Left lung (tissue), 10 donors: ENCODE data around the gene EIF4E1B. TPM values are rescaled to one million over a fixed set of nuclear protein-coding genes. Genes with fewer than 3 reads are reported as not detected.

Source experiments
- ATAC-seq: fragments of 200-7000 bp; cut with Tn5 transposase; one replicate; pipeline ENCODE4 v1.9.1; 2020; ENCODE audit warnings: moderate library complexity
- DNase-seq, 4 donors: peaks; one replicate each; pipeline ENCODE4 v3.0.0-alpha.2; 2013 to 2020
- H3K27ac ChIP-seq, 2 donors: fragments of 200-600 bp; sonication (generic) in 1 of 2; one replicate each; pipeline versions ENCODE4 v1.5.0 to v1.8.0; 2020 to 2021
- H3K27me3 ChIP-seq, 2 donors: fragments of 200-600 bp; sonication (generic) in 1 of 2; one replicate each; pipeline versions ENCODE4 v1.5.0 to v1.8.0; 2020 to 2021
- H3K36me3 ChIP-seq, 2 donors: fragments of 200-600 bp; sonication (generic) in 1 of 2; one replicate each; pipeline versions ENCODE4 v1.5.0 to v1.8.0; 2020 to 2021
- H3K4me1 ChIP-seq, 2 donors: fragments of 200-600 bp; one replicate each; pipeline ENCODE4 v1.8.0; 2021
- H3K4me3 ChIP-seq, 2 donors: fragments of 200-600 bp; sonication (generic) in 1 of 2; one replicate each; pipeline versions ENCODE4 v1.5.0 to v1.8.0; 2020 to 2021; ENCODE audit warnings: mild to moderate bottlenecking in 1 of 2
- H3K9me3 ChIP-seq, 2 donors: fragments of 200-600 bp; sonication (generic) in 1 of 2; one replicate each; pipeline versions ENCODE4 v1.5.0 to v1.8.0; 2020 to 2021
- intact Hi-C, 2 donors: fragments of 100-400 bp; cut with DNase I; formaldehyde crosslinking; loops; one replicate each; pipeline versions ENCODE4 v1.11.2 to v1.14.2; 2022
- polyA plus RNA-seq, 6 donors: library from polyadenylated mRNA; unstranded; fragments of 120-200 nt; gene quantifications; one replicate each; pipeline ENCODE4 v1.2.1, GENCODE V29; 2013; ENCODE audit not compliant: insufficient read length in 6 of 6
- total RNA-seq, 2 donors: library from RNA; stranded (reverse); fragmentation: NEBNext Ultra II Directional; extraction: Animal tissue kit (Norgen Biotek cat#: 25700); gene quantifications; one replicate each; pipeline ENCODE4 v1.2.1, GENCODE V29; 2021
- TF ChIP-seq, protein P1 (sequence below), 2 donors: fragments of 200-600 bp; sonication (generic) in 1 of 2; IDR thresholded peaks; one replicate each; pipeline versions ENCODE4 v1.5.0 to v1.8.0; 2021; ENCODE audit warnings: antibody characterized with exemption in 2 of 2
- donor health status: DM: no; HTN: yes; CAD: no.
- donor health status: DM: no; HTN: no; CAD: no.

Gene EIF4E1B
- total and polyA plus RNA-seq, 8 donors = 0.07 to 0.10 (median 0.08) TPM; not detected in 5

DNA sequence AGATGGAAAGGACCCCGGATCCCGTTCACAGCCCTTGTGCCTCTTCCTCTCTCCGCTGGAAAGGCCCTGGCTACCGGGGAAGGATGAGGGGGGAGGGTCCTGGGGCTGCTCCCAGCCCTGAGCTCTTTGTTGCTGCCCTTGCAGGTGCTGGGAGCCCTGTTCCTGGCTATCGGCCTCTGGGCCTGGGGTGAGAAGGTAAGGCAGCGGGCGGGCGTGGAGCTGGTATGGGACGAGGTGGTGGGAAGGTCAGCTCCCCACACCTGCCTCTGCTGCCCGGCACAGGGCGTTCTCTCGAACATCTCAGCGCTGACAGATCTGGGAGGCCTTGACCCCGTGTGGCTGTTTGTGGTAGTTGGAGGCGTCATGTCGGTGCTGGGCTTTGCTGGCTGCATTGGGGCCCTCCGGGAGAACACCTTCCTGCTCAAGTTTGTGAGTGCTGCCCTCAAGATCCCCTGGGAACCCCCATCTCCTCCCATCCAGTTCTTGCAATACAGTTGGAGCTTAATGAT is 21.1 kb downstream of the EIF4E1B start:
- Histone ChIP-seq H3K27ac (no peak overlapping the region), H3K4me3 (no peak overlapping the region), H3K4me1 (peaks cover 14 to 15% of the 10 kb centered on the region in 2 donors), H3K36me3 (peaks cover 0 to 38% of the 10 kb centered on the region in 2 donors), H3K9me3 (no peaks in the 10 kb centered on the region), H3K27me3 (no peaks in the 10 kb centered on the region)
- DNase-seq = no peak
- TF ChIP-seq, protein P1, sequence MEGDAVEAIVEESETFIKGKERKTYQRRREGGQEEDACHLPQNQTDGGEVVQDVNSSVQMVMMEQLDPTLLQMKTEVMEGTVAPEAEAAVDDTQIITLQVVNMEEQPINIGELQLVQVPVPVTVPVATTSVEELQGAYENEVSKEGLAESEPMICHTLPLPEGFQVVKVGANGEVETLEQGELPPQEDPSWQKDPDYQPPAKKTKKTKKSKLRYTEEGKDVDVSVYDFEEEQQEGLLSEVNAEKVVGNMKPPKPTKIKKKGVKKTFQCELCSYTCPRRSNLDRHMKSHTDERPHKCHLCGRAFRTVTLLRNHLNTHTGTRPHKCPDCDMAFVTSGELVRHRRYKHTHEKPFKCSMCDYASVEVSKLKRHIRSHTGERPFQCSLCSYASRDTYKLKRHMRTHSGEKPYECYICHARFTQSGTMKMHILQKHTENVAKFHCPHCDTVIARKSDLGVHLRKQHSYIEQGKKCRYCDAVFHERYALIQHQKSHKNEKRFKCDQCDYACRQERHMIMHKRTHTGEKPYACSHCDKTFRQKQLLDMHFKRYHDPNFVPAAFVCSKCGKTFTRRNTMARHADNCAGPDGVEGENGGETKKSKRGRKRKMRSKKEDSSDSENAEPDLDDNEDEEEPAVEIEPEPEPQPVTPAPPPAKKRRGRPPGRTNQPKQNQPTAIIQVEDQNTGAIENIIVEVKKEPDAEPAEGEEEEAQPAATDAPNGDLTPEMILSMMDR (IDR thresholded peaks at IDR 0.05) = no peak
- ATAC-seq = no peak
- intact Hi-C loops = no loop called here

DNA sequence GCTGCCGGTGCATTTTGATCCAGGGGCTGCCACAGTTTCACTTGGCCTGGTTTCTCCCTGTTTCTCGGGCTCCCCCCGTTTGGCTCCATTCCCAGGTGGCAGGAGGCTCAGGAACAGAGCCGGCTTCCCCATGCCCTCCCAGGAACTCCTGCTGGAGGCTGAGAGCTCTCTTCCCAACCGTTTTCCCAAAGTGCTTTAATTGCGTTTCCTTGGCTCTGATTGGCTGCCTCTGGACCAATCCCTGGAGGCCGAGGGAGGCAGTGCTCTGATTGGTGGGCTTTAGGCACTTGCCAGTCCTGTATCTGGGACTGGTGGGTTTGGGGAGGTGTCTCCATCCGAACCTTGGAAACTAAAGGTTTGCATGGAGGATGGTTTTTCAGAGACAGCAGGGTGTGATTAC is 21.7 kb downstream of the EIF4E1B start:
- intact Hi-C loops = no loop called here
- TF ChIP-seq, protein P1 (IDR thresholded peaks at IDR 0.05) = no peak
- H3K4me3 ChIP-seq = no peak overlapping the region
- H3K27me3 ChIP-seq = no peaks in the 10 kb centered on the region
- H3K9me3 ChIP-seq = no peaks in the 10 kb centered on the region
- H3K4me1 ChIP-seq = peaks cover 10 to 11% of the 10 kb centered on the region in 2 donors
- ATAC-seq (no peak), DNase-seq (no peak)
- peaks cover 0 to 44% of the 10 kb centered on the region in 2 donors for H3K36me3 ChIP-seq
- H3K27ac ChIP-seq = no peak overlapping the region

DNA sequence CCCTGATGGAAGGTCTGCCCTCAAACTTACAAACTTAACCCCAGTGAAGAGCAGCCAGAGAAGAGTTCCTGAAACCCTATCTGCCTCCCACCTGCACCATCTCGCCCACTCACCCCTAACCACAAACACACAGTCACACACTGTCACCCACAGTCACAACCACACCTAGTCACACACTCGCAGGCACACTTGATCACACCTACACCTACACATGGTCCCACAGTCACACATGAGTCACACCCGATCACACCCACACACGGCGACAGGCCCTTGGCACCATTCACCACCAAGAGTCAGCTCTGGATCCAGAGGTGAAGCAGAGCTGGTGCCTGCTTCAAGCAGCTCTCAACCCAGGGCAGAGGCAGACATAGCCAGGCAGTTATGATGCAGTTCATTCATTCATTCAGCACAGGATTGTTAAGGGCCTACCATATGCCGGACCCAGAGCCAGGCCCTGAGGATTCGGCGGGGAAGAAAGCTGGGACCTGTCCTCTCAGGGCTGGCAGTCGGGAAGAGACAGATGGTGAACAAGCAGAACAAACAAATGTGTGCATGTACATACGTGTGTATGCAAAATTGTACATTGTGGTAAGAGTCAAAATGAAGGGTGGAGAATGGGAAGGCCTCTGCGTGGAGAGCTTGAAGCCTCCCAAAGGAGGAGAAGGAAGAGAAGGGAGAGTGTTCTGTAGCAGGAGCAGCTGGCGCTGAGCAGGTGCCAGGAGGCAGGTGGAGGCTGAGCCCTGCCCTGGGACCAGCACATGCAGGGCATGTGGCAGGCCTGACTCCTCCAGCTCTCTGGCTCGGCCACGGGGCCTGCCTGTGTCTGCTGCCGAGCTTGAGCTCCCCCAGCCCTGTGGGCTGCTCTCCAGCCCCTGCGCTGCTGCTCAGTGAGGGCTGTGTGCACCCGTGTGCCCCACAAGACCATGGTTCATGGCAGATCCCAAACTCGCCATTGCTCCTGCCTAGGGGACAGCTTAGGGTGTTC is 23.2 kb downstream of the EIF4E1B start:
- no peaks in the 10 kb centered on the region for H3K27me3 ChIP-seq

DNA sequence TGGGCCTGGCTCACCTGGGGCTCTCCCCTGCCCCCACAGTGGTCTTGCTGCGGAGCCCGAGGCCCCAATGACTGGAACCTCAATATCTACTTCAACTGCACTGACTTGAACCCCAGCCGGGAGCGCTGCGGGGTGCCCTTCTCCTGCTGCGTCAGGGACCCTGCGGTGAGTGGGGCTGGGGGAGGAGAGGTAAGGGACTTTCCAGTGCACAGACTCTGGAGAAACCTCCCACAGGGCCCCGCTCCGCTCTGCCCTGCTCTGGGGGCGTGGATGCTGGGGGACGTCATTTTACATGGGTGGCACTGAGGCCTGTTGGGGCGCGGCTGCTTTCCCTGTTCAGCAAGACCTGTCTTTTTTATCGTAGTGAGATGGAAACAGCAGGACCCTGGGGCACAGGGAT is 24.4 kb downstream of the EIF4E1B start:
- Histone ChIP-seq H3K36me3 (peaks cover 0 to 44% of the 10 kb centered on the region in 2 donors), H3K9me3 (no peaks in the 10 kb centered on the region), H3K27ac (no peak overlapping the region), H3K4me1 (peaks cover 9 to 18% of the 10 kb centered on the region in 2 donors), H3K27me3 (no peaks in the 10 kb centered on the region), H3K4me3 (no peak overlapping the region)
- TF ChIP-seq, protein P1 (IDR thresholded peaks at IDR 0.05) = no peak
- ATAC-seq (no peak), DNase-seq (no peak)
- intact Hi-C loops = no loop called here

More for the DNA sequence above, 23.2 kb downstream of the EIF4E1B start:
- no peak overlapping the region for H3K27ac ChIP-seq
- intact Hi-C loops = no loop called here
- ATAC-seq (no peak), DNase-seq (no peak)
- H3K36me3 ChIP-seq = peaks cover 0 to 44% of the 10 kb centered on the region in 2 donors
- TF ChIP-seq, protein P1 (IDR thresholded peaks at IDR 0.05) = no peak
- no peak overlapping the region for H3K4me3 ChIP-seq
- H3K4me1 ChIP-seq = peaks cover 5 to 11% of the 10 kb centered on the region in 2 donors
- H3K9me3 ChIP-seq = no peaks in the 10 kb centered on the region

DNA sequence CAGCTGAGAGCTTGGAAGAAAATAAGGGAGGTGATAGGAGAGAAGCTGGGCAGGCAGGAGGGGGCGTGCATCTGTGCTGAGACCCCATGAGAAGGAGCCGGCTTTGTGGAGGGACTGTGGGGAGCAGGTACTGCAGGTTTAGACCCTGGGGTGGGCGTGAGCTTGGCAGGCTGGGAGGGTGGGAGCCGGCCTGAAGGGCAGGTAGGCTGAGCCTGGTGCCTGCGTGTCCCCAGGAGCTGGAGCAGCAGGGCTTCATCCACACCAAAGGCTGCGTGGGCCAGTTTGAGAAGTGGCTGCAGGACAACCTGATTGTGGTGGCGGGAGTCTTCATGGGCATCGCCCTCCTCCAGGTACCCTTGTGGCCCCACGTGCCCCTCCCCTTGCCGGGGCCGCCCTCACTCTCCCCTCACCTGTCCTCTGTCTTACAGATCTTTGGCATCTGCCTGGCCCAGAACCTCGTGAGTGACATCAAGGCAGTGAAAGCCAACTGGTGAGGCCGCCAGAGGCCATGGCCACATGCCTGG is 26.1 kb downstream of the EIF4E1B start:
- DNase-seq = peak in 1 of 4 donors; percentile 79
- H3K4me3 ChIP-seq = no peak overlapping the region
- peaks cover 0 to 44% of the 10 kb centered on the region in 2 donors for H3K36me3 ChIP-seq
- ATAC-seq = no peak
- H3K27me3 ChIP-seq = peaks cover 0 to 6% of the 10 kb centered on the region in 2 donors
- no peaks in the 10 kb centered on the region for H3K9me3 ChIP-seq
- peaks cover 9 to 25% of the 10 kb centered on the region in 2 donors for H3K4me1 ChIP-seq
- intact Hi-C loops = no loop called here
- H3K27ac ChIP-seq = no peak overlapping the region
- TF ChIP-seq, protein P1 (IDR thresholded peaks at IDR 0.05) = no peak
